ENCODE results near the gene YY1.
"Not testable (repeated sequence)": the region's sequence is repeated elsewhere in the genome, so short reads cannot be mapped to it uniquely, and the experiment has no call there.

The YY1 gene

GRCh38 chr14:100213956-100214769, 24.8 kb upstream of the YY1 start:
- DNase-seq: peak in 48 of 51 donors; percentile 12 to 81 (median 54)

GRCh38 chr14:100214770-100215083, 24.2 kb upstream of the YY1 start:
- DNase-seq: peak in 1 of 51 donors; percentile 33

GRCh38 chr14:100215330-100215885, 23.5 kb upstream of the YY1 start:
- DNase-seq: no peak

- peak in 1 of 51 donors; percentile 3 for DNase-seq
Observed at GRCh38 chr14:100219126-100219785, 19.7 kb upstream of the YY1 start.

- DNase-seq: peak in 7 of 51 donors; percentile 9 to 38 (median 21)
Observed at GRCh38 chr14:100221533-100222223, 17.3 kb upstream of the YY1 start.

GRCh38 chr14:100222224-100223093, 16.5 kb upstream of the YY1 start:
- DNase-seq: no peak

- no peak for DNase-seq
Observed at GRCh38 chr14:100223332-100224201, 15.4 kb upstream of the YY1 start.

- DNase-seq: no peak
Observed at GRCh38 chr14:100224229-100224866, 14.6 kb upstream of the YY1 start.

- DNase-seq: no peak
Observed at GRCh38 chr14:100225169-100225568, 13.8 kb upstream of the YY1 start.

- DNase-seq: no peak
Observed at GRCh38 chr14:100230361-100230760, 8.6 kb upstream of the YY1 start.

GRCh38 chr14:100234511-100234910, 4.4 kb upstream of the YY1 start:
- no peak for DNase-seq

GRCh38 chr14:100236271-100236818, 2.6 kb upstream of the YY1 start:
- not testable (repeated sequence) for DNase-seq

GRCh38 chr14:100236881-100237280, 2.1 kb upstream of the YY1 start:
- no peak for DNase-seq

- DNase-seq: peak in 26 of 51 donors; percentile 12 to 63 (median 43)
Observed at GRCh38 chr14:100237735-100238418, 1.1 kb upstream of the YY1 start.

- no peak for DNase-seq
Observed at GRCh38 chr14:100239211-100239839, 381 bp downstream of the YY1 start.

- DNase-seq: peak; percentile 27 to 92 (median 74)
Observed at GRCh38 chr14:100239840-100240667, 1.1 kb downstream of the YY1 start.

- no peak for DNase-seq
Observed at GRCh38 chr14:100240668-100241032, 1.7 kb downstream of the YY1 start.
